Stimulated activated CD4-positive, alpha-beta T cell treated with anti-CD3 and anti-CD28 coated beads, Interleukin-12 subunit alpha, Interleukin-12 subunit beta, amount 100 ng/mL, for 24 hours (primary cell): Measurements from ENCODE around the gene ENAM.
"Not testable (repeated sequence)": the region's sequence is repeated elsewhere in the genome, so short reads cannot be mapped to it uniquely, and the experiment has no call there.

Source experiments
- DNase-seq, 2 experiments: peaks; one replicate each; pipeline ENCODE4 v3.0.0-alpha.2; 2020; ENCODE audit warnings: low read depth in 2 of 2

Gene ENAM

DNA sequence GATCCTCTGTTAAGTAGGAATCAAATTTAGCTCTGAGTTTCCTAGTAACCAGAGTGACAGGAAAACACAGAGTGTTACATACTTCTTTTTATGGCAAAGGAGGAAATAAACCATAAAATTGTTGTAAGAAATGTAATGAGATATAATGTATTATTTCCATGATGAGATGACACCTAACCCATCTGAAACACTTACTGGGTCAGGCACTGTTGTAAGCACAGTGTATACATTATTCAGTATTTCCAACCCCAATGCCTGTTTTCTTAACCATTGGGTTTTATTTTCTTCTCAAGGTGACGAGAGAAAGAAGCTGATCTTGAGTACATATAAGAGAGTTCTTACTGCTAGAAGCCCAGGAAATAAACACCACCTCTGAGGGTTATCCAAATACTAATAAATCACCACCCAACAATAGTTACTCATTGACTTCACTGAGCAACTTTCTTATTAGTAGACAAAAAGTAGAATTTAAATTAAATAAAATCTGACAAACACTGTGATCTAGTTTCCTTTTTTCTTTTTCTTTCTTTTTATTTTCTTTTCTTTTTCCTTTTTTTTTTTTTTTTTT is 4.2 kb upstream of the ENAM start:
- DNase-seq = no peak

DNA sequence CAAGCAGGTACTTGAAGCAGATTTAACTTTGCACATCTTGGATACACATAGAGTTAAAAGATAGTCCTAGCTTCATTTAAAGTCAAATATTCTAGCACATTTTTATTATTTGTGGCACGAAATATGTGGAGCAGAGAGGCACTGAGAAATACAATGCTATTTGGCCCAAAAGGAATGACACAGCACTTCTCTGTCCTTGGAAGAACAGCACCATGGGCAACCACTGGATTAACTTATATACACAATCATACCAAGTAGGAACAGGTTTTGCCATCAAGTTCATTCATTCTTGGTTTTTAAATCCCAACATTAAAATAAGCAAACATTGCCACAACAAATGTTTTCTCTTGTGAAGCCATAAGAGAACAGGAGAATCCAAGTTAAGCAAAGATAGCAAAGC is 924 bp upstream of the ENAM start:
- DNase-seq = no peak

DNA sequence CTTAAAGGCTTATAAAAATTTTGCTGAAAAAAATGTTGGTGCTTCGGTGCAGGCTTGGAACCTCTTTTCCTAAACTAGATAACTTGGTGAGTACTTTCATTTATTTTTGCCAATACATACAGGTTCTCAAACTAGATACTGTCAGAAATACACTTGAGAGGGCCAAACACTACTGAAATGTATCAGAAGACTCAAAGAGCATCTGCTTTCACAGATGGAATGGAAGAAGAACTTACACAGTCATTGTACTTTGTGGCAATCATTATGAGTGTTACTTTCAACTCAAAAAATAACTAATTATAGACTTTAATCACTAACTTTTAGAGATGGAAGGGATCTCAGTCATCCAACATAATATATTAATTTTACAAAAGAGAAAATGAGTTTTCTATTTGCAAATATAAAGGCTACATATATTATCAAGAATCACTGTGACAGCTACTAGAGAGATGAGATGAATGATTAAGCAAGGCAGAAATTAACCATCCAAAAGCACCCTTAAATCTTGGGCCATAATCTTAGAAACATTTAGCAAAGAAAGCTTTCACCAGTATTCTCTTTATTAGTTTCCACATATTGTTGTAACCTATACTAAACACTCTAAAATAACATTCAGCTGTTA is 1.0 kb downstream of the ENAM start:
- no peak for DNase-seq

DNA sequence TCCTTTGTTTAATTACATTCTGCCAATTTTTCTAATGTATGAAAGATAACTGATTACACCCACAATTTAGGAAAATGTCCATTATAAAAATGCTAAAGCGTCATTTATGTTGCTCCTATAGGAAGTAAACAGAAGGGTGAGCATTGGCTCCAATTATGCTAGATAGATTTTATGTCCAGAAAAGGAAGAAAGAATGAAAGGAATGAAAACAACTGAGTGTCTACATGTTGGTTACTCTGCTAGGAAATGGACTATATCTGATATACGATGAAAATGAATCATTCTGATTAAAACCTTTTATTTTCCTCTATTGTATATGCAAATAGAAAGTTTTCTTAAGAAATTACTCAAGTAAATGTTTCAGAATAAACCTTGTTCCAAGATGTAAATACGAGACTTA is 1.6 kb downstream of the ENAM start:
- no peak for DNase-seq

DNA sequence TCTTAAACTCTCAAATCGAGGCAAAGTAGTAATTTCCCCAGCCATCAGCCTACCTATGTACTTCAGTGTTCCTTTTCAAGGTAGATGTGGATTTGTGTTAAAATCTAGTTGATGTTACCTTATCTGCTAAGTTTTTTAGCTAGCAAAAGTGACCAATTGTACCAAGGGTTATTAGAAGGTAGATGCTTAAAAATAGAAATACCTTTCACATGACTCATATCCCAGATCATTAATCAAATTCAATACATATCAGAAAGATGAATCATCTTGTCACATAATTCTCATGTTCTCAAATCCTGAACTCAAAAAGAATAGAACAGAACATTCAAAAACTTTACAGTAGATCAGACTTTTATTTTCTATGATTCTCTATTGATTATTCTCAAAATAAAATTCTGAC is 3.5 kb downstream of the ENAM start:
- no peak for DNase-seq

DNA sequence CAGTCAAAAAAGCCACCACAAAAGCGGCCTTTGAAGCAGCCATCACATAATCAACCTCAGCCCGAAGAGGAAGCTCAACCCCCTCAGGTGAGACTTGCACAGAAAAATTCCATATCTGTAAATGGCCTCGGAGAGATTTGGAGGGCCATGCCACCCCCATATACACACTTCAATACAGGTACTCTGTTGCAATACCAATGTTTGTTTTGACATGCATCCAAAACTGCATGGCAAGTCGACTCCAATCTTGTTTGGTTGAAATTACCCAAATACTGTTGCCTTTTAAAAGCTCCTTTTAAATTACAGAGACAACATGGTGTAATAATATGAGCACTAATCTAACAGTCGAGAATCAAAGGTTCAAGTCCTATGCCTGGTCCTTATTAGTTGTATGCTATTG is 5.9 kb downstream of the ENAM start:
- DNase-seq = no peak

DNA sequence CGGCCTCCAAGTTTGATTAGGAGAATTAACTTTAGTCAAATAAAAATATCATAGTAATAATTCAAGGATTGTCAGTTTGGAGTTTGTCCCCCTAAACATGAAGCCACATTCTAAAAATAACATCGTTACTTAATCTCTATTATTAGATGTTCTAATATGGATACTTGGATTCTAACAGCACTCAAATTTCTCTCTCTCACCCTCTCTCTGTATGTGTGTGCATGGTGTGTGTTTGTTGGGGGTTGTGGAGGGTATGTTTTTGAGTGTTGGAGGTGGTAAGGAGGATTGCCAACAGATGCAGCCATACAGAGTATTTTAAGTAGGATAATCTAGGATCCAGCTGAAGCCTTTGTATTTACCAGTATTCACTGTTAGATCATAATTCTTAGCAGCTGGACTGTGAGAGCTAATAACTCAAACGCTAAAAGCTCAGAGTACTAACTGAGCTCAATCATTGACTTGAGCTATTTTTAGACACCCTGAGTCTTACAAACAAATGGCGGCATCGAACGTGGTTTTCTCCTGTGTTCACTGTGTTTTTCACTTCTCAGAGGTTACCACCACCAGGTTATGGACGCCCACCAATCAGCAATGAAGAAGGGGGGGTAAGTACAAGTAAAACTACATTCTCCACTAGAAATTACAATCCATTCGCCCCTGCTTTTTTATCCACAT is 8.8 kb downstream of the ENAM start:
- DNase-seq = no peak

DNA sequence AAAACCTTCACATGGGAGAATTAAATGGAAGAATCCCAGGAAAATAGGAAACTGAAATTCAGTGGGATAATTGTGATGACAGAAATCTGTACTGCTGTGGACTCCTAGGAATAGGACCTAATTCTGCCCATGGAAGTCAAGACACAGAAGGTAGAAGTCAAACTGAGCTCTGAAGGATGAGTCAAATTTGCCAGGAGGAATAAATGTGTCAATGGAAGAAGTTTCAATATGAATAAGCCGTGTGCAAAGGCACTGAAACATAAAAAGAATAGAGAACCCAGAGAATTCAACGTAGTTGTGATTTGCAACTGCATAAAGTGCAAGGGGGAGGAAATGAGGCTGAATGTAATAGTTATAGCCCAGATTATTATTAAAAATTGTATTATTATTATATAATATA is 11.6 kb downstream of the ENAM start:
- no peak for DNase-seq

DNA sequence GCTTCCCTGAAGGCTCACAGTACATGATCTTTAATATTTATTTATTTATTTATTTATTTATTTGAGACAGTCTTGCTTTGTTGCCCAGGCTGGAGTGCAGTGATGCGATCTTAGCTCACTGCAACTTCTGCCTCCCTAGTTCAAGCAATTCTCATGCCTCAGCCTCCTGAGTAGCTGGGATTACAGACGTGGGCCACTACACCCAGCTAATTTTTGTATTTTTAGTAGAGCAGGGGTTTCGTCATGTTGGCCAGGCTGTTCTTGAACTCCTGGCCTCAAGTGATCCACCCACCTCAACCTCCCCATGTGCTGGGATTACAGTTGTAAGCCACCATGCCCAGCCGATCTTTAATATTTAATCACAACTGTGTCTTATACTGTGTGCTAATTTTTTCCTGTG is 22.2 kb downstream of the ENAM start:
- not testable (repeated sequence) for DNase-seq

DNA sequence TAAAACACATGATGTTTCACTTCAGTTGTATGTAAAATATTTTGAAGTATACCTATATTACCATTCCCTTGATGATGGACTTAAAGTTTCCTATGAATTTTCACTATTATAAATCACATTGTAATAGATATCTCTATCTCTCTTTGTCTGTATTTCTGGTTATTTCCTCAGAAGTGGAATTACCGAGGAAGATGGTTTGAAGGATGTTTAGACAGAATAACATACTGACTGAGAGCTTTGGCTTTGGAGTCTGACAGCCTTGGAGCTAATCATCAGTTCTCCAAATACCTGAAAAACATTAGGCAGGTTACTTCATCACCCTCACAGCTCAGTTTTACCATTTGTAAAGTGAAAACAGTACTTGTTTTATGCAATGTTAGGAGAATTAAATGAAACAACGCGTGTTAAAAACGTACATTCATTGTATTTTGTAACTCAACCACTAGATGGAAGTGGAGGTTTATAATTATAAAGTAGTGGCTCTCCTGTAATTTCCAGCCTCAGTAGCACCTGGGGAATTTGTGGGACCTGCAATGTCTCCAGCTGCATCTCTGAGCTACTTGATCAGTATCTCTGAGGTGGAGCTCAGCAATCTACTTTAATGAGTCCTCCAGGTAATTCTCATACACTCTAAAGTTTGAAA is 23.4 kb downstream of the ENAM start:
- DNase-seq = no peak

DNA sequence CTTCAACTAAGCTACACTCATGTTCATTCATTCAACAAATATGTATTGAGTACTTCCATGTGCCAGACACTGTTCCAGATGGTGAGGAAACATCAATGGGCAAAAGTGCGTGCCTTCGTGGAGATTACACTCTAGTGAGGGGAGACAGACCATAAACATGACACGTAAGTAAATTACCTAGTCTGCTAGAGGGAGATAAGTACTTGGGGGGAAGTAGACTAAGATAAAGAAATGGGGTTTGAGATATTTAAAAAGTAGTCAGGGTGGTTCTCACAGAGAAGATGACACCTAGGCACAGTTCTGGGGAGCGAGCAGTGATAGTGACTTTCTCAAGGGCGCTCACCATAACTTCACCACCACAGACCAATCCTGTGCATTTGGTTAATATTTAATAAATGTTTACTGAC is 26.1 kb downstream of the ENAM start:
- no peak for DNase-seq

DNA sequence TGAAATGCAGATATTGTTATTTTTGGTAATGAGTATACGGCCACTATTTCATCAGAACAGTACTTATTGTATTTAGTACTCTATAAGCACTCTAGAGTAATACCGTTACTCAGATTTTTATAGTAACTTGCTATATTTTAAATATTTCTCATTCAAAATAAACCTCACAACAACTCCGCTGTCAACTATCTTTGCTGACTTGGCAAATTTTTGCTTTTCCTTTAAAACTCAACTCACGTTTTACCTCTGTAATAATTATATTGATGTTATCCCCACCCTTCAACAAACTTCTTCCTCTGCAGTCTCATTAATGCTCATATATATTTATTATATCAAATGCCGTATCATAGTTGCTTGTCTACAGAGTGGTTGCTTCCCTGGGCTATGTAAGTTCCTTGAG is 28.8 kb downstream of the ENAM start:
- no peak for DNase-seq

DNA sequence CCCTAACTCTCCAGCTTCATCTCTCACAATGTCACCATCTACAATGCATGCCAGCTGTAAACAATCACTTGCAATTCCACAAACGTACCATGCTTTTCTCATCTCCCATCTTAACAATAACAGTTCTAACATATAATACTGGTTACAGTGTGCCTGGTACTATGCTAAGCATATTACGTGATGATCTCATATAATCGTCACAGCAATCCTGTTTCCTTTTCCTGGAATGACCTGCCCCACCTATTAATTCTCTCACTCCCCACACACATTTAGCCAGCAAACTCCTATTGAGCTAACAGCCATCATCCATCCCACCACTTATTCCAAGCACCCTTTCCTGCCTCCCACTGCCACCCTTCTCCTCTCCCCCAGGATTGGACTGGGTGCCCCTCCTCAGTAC is 29.9 kb downstream of the ENAM start:
- no peak for DNase-seq

DNA sequence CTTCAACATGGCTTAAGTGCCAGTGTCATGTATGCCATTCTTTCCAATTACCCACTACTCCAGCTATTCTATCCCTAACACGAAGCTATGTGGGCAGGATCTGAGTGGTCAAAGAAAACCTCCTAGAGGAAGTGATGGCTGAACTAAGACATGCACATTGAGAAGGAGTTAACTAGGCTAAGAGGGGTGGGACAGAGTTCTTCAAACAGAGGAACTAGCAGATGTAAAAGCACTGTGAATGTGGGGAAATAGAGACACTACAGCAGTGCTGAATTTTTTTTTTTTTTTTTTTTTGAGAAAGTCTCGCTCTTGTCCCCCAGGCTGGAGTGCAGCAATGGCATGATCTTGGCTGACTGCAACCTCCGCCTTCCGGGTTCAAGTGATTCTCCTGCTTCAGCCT is 31.6 kb downstream of the ENAM start:
- no peak for DNase-seq

DNA sequence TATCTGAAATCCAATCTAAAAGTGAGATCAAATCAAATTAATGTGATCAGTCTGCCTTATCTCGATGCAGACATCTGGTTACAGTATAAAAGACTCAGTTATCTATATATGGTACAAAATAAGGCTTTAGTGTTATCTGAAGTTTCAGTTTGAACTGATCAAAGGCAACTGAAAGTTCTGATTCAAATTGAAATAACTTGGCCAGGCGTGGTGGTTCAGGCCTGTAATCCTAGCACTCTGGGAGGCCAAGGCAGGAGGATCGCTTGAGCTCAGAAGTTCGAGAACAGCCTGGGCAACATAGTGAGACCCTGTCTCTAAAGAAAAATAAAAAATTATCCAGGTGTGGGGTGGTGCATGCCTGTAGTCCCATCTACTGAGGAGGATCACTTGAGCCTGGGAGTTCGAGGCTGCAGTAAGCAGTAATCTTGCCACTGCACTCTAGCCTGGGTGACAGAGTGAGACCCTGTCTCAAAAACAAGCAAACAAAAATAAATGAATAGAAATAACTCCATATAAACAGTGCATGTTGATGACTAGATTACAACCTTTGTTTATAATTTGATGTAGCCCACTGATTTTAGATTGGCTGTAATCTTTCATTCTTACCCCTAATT is 32.9 kb downstream of the ENAM start:
- peak in 1 of 2 experiments; percentile 2 for DNase-seq

DNA sequence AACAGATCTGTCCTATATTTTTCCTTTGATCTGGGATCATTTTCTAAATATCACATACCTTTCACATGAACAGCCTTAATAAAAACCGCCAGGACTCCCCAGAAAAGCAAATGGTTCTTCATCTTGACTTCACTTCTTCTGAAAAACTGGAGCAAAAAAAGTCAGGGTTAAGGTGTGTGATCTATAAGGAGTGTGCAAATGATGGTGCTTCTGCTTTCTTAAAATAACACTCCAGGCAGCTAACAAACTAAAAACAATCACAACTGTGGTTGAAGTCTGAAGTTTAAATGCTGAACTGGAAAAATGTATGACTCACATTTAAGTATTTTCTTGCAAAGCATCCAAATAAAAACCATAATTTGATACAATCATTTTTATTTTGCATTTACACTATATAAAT is 37.8 kb downstream of the ENAM start, which contains the start of gene JCHAIN:
Gene JCHAIN, minus strand, starts transcription at position 140 of the 400 bp plus-strand sequence. Its CDS starts 18 bp downstream, at position 122.
- no peak for DNase-seq

DNA sequence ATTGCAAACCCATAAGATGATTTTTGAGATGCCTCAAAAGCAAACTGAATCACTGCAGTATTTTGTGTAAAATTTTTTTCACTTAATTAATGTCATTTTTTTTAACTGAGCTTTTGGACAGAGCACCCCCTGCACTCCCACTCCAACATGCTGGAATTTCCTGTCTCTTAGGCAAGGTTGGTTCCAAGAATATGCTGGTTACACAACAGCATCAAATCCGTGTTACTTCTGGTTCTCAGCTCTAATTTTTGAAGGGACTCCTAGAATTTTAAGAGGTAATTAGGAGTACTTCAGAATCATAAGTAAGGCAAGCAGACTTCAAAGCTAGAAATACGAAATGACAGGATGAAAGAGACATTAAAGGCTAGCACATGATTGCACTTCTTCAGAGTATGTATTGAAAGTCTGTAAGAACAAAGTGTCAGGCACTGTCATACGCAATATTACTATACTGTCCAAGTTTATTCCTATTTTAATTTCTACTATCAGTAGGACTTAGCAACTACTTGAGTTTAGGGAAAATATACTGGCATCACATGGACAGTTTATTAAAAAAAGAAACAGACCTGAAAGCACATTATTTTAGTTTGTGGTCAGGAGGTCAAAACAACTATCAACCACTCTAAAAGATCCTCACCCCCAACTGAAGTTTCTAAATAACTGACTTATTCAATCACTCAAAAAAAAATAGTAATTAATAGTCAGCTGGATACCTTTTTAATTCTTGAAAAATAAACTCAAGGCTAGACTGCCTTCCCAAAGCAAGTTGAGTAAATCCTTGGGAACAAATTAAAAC is 39.4 kb downstream of the ENAM start:
- DNase-seq = no peak

DNA sequence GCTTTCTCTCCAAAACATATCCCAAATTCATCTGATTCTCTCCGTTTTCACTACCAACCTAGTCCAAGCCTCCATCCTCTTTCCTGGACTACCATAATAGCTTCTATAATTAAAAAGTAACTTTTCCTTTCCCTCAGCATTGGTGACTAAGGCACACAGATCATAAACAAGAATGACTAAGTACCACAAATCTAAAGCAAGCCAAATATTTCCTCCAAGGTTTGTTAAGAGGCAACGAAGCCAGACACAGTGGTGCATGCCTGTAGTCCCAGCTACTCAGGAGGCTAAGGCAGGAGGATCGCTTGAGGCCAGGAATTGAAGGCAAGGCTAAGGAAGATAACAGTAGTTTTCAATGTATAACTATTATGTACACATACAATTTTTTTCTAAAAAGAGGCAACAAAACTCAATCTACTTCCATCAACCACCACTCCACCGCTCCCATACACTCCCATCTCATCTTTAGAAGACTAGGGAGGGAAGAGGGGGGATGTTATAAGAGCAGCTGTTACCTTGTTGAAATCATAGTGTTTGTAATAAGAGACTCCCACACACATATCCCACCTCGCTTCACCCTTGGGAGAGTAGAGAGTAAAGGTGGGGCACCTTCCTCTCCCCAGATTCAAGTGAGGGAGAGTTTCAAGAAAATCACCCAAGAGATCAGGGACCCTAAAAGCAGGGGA is 41.9 kb downstream of the ENAM start:
- DNase-seq = no peak

DNA sequence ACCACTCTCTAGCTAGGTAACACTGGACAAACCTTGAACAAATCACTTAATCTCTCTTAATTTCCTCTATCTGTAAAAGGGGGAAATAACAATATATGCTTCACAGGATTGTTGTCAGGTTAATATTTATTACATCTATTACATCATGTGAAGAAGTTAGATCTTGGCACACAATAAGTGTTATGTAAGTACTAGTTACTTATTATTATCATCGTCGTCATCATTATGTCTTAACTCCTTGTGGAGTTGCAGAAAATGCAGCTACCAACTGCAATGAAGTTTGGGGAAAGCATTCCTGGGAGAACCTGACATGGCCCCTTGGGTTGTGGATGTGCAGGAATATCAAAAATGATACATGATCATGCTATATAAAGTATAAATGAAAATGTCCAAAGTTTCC is 42.5 kb downstream of the ENAM start:
- DNase-seq = no peak

DNA sequence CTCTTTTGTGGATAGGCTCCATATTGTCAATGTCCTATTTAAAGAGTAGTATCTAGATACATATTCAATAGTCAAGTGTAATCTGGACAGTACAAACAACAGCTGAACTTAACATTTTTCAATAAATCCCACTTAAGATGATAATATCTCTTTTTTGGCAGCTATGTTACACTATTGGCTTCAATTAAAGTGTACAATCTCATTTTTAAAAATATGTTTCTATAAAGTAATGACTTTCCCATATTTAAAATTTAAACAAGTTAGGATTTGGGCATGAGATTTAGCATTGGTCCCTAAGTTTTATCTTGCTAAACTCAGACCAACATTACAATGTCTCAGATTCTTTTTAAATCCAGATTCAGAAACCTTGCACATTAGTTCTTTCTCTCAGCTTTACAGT is 45.6 kb downstream of the ENAM start:
- no peak for DNase-seq

DNA sequence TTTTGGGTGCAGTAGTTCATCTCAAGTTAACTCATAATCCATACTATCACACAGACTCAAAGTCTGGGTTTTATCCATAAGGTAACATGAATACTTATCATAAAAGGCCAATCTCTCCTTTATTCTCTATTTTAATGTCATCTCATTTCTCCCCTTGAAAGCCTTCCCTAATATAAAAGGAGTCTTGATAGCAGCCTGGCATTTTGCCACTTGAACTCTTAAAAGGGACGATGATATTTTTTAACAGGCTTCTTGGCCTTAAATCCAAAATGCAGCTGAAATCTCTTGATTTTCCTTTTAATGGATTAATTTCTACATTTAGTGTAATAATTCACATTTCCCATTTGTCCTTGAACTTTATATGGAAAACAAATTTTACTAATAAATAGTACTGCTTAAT is 46.2 kb downstream of the ENAM start:
- no peak for DNase-seq
